Thoracic aorta (tissue), 2 donors: ENCODE measurements around the gene KIF26B. TPM values are rescaled to one million over a fixed set of nuclear protein-coding genes. Genes with fewer than 3 reads are reported as not detected.

Experiments
- ATAC-seq: fragments of 150-250 bp; one replicate; pipeline ENCODE4 v1.8.0; 2017; ENCODE audit warnings: low read depth; ENCODE audit not compliant: insufficient number of reproducible peaks, low FRiP score
- DNase-seq: peaks from one replicate; pipeline ENCODE4 v3.0.0-alpha.2; 2020; ENCODE audit warnings: low spot score
- H3K27ac ChIP-seq, 2 donors: fragments of 200-600 bp; sonication (generic); 1 replicate in 1 of 2; 2 replicates in 1 of 2; pipeline ENCODE4 v1.5.1; 2016; ENCODE audit warnings: mild to moderate bottlenecking in 2 of 2, moderate library complexity in 2 of 2
- H3K27me3 ChIP-seq: fragments of 200-600 bp; sonication (generic); replicated peaks from 2 replicates; pipeline ENCODE4 v1.6.0; 2016; ENCODE audit warnings: mild to moderate bottlenecking; ENCODE audit not compliant: insufficient read depth
- H3K36me3 ChIP-seq: fragments of 200-600 bp; sonication (generic); one replicate; pipeline ENCODE4 v1.5.1; 2016
- H3K4me1 ChIP-seq, 2 donors: fragments of 200-600 bp; sonication (generic); 1 replicate in 1 of 2; 2 replicates in 1 of 2; pipeline versions ENCODE4 v1.5.1 to v1.6.0; 2016; ENCODE audit warnings: low read depth in 2 of 2, mild to moderate bottlenecking in 1 of 2; ENCODE audit not compliant: control insufficient read depth in 1 of 2
- H3K4me3 ChIP-seq: fragments of 200-600 bp; sonication (generic); 2 replicates; pipeline ENCODE4 v1.5.1; 2016; ENCODE audit warnings: mild to moderate bottlenecking
- H3K9me3 ChIP-seq: fragments of 200-600 bp; sonication (generic); 2 replicates; pipeline ENCODE4 v1.5.1; 2016
- total RNA-seq, 2 donors: library from RNA; depleted of rRNA; stranded (reverse); fragments of >200 nt; gene quantifications; one replicate each; pipeline versions ENCODE4 v1.1.0 to v1.2.3, GENCODE V29; 2016
- TF ChIP-seq, protein P1 (sequence below): fragments of 200-600 bp; sonication (generic); IDR thresholded peaks from one replicate; pipeline ENCODE4 v1.5.1; 2019; ENCODE audit warnings: antibody characterized with exemption

KIF26B gene
- under 1 TPM; 0.14 to 0.41 TPM for total RNA-seq

DNA sequence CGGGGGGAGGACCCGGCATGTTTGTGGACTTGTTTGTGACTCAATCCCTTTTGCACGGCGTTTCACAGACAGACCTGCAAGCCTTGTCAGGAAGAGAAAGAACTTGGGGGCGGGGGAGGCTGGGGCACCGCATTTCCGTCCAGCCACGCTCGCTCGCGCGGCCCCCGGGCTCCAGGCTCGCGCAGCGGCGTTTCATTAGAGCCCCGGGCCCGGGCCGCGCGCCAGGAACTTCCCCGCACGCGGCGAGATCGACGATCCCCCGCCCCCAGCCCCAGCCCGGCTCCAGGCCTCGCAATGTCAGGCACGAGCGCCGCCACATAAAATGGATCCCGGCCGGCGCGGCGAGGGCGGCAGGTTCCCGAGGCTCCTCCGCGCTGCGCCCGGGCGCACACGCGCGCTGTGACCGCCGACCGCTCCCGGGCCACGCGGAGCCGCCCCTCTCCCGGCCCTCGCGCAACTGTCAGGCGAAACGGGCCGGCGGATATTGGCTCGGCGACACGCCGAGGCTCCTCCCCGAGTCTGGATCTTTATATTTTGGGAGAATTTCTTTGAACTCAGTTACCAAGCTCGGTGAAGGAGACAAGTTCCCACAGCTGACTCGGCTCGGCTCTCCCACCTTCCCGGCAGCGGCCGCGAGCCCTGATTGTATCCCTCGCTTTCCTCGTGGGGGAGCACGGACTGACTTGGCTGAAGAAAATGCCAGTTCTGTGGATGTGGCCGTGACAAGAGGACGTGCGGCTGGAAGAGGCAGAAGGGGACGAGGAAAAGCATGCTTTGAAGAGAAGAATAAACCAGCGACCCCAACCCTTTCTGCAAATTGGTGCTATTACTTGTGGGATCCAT lies at the start of gene KIF26B:
KIF26B (plus strand) TSS at position 557 of the 843 bp plus-strand sequence. CDS start 440 bp downstream, outside the sequence.
- Histone ChIP-seq H3K4me1 (peaks cover 35 to 38% of the 10 kb centered on the region in 2 donors), H3K36me3 (no peaks in the 10 kb centered on the region), H3K27me3 (peaks cover 8% of the 10 kb centered on the region), H3K27ac (no peak within 1 kb of the TSS), H3K4me3 (peak within 1 kb of the TSS; percentile 79), H3K9me3 (no peaks in the 10 kb centered on the region)
- TF ChIP-seq, protein P1, sequence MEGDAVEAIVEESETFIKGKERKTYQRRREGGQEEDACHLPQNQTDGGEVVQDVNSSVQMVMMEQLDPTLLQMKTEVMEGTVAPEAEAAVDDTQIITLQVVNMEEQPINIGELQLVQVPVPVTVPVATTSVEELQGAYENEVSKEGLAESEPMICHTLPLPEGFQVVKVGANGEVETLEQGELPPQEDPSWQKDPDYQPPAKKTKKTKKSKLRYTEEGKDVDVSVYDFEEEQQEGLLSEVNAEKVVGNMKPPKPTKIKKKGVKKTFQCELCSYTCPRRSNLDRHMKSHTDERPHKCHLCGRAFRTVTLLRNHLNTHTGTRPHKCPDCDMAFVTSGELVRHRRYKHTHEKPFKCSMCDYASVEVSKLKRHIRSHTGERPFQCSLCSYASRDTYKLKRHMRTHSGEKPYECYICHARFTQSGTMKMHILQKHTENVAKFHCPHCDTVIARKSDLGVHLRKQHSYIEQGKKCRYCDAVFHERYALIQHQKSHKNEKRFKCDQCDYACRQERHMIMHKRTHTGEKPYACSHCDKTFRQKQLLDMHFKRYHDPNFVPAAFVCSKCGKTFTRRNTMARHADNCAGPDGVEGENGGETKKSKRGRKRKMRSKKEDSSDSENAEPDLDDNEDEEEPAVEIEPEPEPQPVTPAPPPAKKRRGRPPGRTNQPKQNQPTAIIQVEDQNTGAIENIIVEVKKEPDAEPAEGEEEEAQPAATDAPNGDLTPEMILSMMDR: no peak
- DNase-seq (no peak), ATAC-seq (no peak)

DNA sequence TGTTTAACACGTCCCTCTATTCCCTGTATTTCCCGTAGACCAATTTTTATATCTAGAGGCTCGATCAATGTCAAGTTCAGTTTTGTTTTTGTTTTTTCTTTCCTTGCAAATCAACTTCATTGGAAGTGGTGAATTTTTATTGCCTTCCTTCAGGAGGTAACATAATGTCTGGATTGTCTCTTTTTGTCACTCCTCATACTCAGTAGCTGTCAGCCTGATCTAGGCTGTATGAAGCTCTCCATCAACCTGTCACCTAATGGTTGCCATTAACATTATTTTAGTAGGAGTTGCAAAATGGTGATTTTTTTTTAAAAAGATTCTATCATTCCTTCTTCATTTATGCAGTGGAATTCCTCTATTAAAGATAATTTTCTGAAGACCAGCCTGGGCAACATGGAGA lies 49.7 kb upstream of the KIF26B start:
- Histone ChIP-seq H3K9me3 (no peaks in the 10 kb centered on the region), H3K4me3 (no peak overlapping the region), H3K27ac (no peak overlapping the region), H3K36me3 (no peaks in the 10 kb centered on the region), H3K27me3 (no peaks in the 10 kb centered on the region), H3K4me1 (no peaks in the 10 kb centered on the region)
- ATAC-seq (no peak), DNase-seq (no peak)
- TF ChIP-seq, protein P1: no peak

DNA sequence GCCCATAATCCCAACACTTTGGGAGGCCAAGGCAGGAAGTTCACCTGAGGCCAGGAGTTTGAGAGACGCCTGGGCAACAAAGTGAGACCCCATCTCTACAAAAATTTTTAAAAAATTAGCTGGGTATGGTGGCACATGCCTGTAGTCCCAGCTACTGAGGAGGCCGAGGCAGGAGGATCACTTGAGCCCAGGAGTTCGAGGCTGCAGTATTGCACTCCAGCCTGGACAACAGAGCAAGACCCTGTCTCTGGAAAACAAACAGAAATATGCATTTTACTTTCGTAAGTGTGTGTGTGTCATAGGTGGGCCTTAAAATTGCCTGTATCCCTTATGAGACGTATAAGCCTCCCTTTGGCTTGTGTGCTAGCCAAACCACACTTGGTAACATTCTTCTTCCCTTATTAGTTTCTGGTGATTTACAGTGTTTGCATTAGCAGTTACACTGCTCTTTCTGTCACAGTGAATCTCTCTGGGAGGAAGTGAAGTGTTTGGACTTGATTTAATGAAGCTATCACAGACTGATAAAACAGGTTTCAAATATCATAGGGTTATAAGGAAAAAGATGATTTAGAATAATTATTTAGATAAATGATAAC lies 48.9 kb upstream of the KIF26B start:
- H3K4me3 ChIP-seq: no peak overlapping the region
- DNase-seq (no peak), ATAC-seq (no peak)

DNA sequence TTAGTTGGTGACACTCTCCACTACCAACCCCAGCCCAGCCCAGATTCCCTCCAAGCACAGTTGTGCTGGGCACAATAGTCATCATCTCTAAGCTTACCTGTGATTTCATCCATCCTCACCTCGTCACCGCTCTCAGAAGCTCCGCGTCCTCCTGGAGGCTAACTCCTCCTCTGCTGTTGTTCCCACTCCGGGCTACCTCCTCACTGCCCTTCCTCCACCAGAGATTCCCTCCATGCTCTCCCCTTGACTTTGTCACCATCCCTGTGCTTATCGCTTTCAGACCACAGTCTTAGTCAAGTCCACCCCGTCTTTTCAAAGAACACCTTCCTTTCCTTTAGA lies 47.0 kb upstream of the KIF26B start:
- no peak overlapping the region for H3K27ac ChIP-seq
- no peak for DNase-seq
- no peaks in the 10 kb centered on the region for H3K9me3 ChIP-seq
- no peak for ATAC-seq
- no peaks in the 10 kb centered on the region for H3K27me3 ChIP-seq
- no peak overlapping the region for H3K4me3 ChIP-seq
- H3K36me3 ChIP-seq: no peaks in the 10 kb centered on the region
- H3K4me1 ChIP-seq: no peaks in the 10 kb centered on the region
- TF ChIP-seq, protein P1: no peak

More for the DNA sequence above, 48.9 kb upstream of the KIF26B start:
- TF ChIP-seq, protein P1: no peak
- no peaks in the 10 kb centered on the region for H3K27me3 ChIP-seq
- no peak overlapping the region for H3K27ac ChIP-seq
- no peaks in the 10 kb centered on the region for H3K4me1 ChIP-seq
- no peaks in the 10 kb centered on the region for H3K36me3 ChIP-seq
- H3K9me3 ChIP-seq: no peaks in the 10 kb centered on the region

DNA sequence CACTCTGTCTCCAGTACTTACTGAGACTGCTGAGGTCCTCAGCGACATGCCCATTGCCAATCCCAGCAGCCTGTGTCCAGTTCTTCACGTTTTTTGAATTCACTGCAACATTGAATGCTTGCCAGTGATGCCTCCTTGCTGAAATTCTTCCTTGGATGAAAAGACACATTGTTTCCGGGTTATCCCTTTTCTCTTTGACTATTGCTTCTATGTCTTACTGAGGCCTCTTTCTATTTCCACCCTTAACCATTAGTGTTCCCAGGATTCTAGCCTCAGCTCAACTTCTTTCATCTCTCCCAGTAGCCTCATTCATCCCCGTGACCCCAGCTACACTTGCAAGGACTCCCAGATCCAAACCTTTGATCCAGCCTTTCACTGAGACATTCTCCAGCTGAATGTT lies 46.5 kb upstream of the KIF26B start:
- no peak for ATAC-seq
- TF ChIP-seq, protein P1: no peak
- no peaks in the 10 kb centered on the region for H3K36me3 ChIP-seq
- no peaks in the 10 kb centered on the region for H3K27me3 ChIP-seq
- no peak for DNase-seq
- H3K4me3 ChIP-seq: no peak overlapping the region
- H3K4me1 ChIP-seq: no peaks in the 10 kb centered on the region
- no peaks in the 10 kb centered on the region for H3K9me3 ChIP-seq
- no peak overlapping the region for H3K27ac ChIP-seq
